A172 (cell line): ENCODE measurements around the gene ZNF718. TPM values are rescaled to one million over a fixed set of nuclear protein-coding genes. Genes with fewer than 3 reads are reported as not detected.
"Not testable (repeated sequence)": the region's sequence is repeated elsewhere in the genome, so short reads cannot be mapped to it uniquely, and the experiment has no call there.

Source experiments
- DNase-seq: peaks from one replicate; pipeline ENCODE4 v3.0.0-alpha.2; 2015; ENCODE audit warnings: low spot score
- total RNA-seq: library from RNA; depleted of rRNA; stranded (reverse); fragments of >200 nt; shearing (Covaris generic); gene quantifications from 2 replicates; pipeline ENCODE4 v1.2.3, GENCODE V29; 2014

ZNF718 gene
- total RNA-seq, 1 experiment from 2014 or later = not detected

DNA sequence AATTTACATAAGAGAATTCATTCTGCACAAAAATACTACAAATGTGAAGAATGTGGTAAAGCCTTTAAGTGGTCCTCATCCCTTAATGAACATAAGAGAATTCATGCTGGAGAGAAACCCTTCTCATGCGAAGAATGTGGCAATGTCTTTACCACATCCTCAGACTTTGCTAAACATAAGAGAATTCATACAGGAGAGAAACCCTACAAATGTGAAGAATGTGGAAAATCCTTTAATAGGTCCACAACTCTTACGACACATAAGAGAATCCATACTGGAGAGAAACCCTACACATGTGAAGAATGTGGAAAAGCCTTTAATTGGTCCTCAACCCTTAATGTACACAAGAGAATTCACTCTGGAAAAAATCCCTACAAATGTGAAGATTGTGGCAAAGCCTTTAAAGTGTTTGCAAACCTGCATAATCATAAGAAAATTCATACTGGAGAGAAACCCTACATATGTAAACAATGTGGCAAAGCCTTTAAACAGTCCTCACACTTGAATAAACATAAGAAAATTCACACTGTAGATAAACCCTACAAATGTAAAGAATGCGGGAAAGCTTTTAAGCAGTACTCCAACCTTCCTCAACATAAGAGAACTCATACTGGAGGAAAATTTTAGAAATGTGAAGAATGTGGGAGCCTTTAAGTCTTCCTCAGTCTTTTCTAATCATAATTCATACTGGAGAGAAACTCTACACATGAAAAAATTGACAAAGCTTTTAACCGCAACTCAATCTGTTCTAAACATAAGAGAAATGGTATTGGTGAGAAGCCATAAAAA lies 37.4 kb downstream of the ZNF718 start:
- DNase-seq = no peak

DNA sequence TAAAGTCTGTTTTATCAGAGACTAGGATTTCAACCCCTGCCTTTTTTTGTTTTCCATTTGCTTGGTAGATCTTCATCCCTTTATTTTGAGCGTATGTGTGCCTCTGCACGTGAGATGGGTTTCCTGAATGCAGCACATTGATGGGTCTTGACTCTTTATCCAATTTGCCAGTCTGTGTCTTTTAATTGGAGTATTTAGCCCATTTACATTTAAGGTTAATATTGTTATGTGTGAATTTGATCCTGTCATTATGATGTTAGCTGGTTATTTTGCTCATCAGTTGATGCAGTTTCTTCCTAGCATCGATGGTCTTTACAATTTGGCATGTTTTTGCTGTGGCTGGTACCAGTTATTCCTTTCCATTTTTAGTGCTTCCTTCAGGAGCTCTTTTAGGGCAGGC lies 45.3 kb downstream of the ZNF718 start:
- not testable (repeated sequence) for DNase-seq

DNA sequence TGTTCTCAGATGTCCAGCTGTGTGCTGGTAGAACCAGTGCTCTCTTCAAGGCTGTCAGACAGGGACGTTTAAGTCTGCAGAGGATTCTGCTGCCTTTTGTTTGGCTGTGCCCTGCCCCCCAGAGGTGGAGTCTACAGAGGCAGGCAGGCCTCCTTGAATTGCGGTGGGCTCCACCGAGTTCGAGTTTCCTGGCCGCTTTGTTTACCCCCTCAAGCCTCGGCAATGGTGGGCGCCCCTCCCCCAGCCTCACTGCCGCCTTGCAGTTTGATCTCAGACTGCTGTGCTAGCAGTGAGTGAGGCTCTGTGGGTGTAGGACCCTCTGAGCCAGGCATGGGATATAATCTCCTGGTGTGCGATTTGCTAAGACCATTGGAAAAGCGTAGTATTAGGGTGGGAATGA lies 47.0 kb downstream of the ZNF718 start:
- DNase-seq = not testable (repeated sequence)

DNA sequence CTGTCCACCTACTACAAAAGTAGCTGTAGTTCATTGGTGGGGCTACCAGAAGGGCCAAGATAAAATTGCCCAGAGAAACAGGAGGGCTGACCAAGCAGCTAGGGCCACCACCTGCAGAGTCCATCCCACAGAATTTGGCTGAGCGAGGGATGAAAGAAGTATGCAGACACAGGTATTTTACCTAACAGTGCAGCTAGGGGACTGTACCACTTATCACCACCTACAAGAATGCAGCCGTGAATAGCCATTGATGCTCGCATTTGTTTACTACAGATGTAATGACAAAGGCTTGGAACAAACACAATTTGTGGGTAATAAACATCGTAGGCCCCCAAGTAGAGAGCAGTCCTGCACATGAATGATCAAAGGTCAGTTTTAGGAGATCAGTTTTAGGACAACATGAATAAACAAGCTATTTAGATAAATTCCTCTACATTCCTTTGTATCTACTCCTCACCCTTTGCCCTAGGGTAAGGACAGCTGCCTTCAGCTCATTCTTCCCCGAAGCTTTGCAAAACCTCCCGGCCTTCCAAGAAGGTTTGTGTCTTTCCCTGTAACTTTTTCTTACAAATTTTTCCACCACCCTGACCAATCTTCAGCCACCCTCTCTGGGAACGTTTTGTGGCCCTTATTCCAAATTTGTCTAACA lies 49.5 kb downstream of the ZNF718 start:
- DNase-seq = no peak

DNA sequence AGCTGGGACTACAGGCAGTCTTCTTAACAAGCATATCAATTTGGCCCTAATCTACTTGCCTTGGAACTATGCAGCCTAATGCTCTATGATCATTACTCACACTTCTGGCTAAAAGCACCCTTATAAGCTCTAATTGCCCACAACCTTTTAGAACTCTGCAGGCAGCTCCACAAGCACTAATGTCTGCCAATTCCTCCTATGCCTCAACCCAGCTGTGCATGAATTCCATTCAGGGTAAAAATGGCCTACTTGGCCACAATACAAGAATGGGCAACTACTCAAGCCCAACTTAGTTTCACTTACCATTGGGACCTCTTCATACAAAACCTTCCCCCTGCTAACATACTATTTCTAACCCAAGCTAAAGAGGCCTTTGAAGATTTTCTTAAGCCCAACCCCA lies 51.7 kb downstream of the ZNF718 start:
- DNase-seq = no peak

DNA sequence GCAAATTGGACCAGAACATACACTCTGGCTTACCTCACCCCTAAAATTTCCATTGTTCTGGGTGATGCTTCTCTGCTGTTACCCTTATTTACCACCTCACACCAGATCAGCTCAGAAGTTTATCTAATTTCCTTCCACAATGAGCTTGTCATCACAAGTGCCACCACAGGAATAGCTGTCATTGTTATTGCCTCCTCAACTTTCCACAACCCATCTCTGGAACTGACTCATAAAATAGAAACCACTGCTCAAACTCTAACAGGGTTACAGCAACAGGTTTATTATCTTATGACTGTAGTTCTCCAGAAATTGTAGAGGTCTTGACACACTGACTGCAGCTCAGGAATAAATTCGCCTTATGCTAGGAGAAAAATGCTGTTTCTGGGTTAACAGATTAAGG lies 52.7 kb downstream of the ZNF718 start:
- DNase-seq = no peak

DNA sequence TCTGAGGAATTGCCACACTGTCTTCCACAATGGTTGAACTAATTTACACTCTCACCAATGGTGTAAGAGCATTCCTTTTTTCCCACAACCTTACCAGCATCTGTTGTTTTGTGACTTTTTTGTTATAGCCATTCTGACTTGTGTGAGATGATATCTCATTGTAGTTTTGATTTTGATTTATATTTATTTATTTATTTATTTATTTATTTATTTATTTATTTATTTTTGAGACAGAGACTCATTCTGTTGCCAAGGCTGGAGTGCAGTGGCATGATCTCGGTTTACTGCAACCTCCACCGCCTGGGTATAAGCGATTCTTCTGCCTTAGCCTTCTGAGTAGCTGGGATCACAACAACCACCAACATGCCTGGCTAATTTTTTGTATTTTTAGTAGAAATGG lies 57.9 kb downstream of the ZNF718 start:
- not testable (repeated sequence) for DNase-seq

DNA sequence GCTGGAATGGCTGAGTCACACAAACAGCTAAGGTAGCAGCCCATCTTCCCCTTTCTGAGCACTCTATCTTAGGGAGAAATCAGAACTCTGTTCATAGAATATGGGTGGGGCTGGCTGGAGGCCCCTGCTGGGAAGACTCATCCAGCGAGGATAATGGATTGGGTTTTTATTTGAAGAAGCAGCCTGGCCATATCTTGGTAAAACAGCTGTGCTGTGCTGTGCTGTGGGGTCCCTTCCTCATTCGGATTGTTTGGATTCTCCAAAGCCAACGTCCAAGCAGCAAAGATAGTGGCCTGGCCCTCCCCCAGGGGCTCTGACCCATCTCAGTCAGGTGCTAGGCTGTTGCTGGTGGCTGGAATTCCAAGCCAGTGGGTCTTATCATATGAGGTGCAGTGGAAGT lies 63.8 kb downstream of the ZNF718 start:
- DNase-seq = no peak

DNA sequence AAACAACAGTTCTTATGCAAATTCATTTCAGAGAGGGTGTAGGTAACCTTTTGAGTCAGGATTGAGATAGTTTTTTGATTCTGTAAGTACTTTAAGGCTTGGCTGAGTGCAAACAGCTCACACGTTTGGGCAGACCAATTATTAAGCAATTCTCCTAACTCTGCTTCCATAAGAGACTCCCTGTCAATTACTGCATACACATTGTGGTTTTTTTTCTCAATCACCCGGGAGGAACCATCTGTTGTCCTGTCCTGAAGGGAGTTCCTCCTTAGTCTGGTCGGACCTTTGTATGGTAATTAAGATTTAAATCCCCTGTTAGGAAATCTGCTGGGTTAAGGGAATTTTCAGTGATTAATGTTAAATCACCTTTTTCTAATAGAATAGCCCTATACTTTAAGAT lies 70.9 kb downstream of the ZNF718 start:
- DNase-seq = not testable (repeated sequence)

DNA sequence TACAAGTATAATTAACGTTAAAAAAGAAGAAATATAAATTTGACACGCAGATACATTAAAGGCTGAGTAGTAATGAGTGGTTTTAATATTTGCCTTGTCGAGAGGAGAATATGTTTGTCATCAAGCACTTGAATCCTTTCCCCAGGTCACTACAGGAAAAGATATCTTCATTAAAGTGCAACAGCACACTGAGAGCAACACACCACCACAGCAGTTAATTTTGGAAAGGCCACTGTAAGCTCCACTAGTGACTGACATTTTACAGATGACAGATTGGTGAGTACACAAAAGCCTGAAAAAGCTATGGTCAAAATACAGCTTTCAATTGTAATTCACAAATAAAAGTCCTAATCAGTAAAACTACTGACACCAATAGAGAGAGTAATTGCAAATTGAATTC lies 76.6 kb downstream of the ZNF718 start:
- no peak for DNase-seq

DNA sequence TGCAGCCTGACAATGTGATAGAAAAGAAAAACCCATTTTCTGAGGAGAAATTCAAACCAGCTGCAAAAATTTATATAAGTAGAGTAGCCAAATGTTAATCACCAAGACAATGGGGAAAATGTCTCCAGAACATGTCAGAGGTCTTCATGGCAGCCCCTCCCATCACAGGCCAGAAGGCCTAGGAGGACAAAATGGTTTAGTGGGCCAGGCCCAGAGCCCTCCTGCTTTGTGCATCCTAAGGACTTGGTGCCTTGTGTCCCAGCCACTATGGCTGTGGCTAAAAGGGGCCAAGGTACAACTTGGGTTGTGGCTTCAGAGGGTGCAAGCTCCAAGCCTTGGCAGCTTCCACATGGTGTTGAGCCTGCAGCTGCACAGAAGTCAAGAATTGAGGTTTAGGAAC lies 78.5 kb downstream of the ZNF718 start:
- DNase-seq = not testable (repeated sequence)

DNA sequence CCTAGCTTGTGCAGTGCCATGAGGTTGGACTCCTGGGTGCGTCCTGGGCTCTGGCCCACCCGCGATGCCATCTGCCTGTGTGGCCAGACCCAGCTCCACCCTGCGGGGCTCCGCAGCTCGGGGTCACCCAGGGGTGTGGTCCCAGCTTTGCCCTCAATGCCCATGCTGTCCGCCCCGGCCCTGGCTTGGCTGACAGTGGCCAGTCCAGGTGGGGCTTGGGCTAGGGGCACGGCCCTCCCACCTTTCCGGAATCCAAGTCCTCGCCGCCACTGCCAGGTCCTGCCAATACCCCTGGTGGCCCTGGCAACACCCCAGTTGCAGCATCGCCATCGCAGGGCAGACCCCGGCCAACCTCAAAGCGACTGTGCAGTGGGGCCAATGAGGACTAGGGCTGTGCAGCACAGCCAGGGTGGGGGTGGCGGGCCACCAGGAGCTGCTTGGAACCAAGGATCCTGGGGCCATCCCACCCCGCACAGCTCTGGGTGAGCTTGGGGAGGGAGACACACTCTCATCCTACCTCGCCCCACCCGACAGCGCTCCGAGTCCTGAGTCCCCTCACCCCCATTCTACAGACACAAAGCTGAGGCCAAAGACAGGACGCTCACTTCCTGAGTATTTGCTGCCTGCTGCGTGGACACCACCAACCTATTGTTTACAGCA lies 80.9 kb downstream of the ZNF718 start:
- DNase-seq = no peak

DNA sequence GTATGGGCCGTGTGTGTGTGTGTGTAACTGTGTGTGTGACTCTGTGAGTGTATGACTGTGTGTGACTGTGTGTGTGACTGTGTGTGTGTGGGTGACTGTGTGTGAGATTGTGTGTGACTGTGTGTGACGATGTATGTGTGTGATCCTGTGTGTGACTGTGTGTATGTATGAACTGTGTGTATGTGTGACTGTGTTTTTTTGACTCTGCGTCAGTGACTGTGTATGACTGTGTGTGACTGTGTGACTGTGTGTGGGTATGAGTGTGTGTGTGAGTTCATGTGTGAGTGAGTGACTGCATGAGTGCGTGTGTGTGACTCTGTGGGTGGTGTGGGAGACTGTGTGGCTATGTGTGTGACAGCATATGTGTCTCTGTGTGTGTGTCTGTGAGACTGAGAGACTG lies 81.8 kb downstream of the ZNF718 start:
- no peak for DNase-seq

DNA sequence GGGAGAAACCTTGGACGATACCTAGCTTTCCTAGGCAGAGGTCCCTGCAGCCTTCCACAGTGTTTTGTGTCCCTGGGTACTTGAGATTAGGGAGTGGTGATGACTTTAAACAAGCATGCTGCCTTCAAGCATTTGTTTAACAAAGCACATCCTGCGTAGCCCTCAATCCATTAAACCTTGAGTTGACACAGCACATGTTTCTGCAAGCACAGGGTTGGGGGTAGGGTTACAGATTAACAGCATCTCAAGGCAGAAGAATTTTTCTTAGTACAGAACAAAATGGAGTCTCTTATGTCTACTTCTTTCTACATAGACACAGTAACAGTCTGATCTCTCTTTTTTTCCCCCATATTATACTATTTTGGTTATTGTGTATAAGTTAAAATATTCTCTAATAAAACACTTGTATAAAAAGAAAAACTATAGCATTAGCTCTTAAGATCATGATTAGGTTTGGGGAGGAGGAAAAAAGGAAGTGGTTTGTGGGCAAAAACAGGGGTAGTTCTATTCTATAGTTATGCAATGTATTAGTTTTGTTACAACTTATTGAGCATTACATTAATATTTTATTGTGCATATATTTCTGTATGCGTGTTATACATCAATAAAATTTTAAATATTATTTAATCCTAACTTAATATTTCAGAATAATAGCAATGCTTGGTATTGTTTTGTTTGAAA lies 84.3 kb downstream of the ZNF718 start:
- not testable (repeated sequence) for DNase-seq

DNA sequence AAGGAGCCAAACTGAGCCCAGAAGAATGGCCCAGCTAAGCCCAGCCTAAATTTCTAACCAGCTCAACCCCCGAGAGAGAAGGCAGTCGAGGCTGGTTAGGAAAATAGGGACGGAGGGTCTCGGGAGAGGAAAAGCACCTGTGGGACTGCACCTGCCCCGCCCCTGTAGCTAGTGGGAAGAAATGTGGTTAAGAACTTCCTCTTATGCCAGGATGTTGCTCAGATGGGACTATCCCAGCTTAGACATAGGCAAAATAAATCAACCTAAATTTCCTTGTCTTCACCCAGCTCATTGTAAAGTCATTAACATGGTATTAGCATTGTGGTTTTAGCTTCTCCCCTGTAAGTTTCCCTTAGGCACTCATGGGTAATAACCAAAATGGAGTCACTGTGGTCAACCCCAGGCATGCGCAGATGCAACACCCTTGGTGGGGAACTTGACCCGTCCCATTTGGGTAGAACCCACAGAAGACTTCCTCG lies 86.8 kb downstream of the ZNF718 start:
- DNase-seq = no peak

DNA sequence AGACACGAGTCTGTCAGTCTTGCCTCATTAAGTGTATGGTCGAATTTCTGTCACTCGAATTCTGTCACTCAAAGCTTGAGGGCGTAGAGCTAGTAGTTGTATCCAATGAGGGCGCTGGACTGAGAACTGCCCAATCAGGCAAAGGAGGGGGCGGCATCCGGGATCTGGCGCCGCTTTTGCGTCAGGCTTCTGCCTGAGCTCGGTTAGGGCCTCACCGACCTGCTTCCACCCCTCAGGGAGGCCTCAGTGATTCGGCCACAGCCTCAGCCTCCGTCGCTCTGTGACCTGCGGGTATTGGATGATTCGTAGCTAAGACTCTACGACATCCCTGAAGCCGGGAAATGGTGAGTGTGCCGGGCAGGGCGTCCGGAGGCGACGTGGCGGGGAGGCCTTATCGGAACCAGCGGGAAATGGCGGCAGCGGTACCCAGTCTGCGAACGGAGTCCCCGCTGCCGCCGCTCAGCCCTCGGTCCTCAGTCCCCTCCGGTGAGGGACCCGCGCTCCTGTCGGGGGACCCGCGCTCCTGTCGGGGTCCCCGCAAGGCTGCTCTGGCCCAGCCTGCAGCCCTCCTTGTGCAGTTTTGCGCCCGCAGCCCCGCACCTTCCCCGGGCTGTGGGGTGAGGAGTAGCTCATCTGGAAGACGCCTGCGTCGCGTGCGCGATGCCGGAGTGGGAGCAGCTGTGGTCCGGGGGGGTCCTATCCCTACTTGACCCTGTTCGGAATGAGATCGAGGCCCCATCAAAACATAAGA lies 88.3 kb downstream of the ZNF718 start:
- no peak for DNase-seq

DNA sequence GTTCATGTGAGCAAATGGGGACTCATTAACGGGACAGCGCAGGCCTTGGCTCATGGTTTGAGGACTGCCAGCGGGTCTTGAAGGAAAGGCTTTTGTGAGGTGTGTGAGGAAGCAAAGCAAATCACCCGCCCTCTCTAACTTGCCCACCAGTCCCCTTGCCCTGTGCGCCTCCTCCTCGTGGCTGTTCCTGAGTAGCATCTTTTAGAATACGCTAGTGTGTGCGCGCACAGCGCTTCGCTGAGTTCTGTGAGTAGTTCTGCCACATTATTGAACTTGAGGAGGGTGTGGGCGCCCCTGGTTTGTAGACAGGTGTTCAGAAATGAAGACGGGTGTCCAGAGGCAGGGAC lies 88.9 kb downstream of the ZNF718 start:
- not testable (repeated sequence) for DNase-seq
